Measurements from ENCODE around the gene SDCBP2.

DNA sequence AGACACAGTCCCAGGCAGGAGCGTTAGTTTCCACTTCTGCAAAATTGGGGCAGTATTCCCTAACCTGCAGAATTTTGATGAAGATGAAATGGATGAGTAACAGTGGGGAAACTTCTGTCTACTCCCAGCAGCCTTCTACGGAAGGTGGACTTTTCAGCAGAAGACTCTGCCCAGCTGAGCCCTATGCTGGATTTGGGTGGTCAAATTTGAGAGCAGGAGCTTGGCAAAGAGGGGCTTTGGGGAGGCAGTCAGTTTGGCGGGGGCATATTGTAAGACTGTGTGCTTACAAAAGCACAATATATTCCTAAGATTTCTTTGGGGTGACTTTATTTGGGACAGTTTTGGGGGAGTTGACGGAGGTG is 5.4 kb upstream of the SDCBP2 start:
- TF ChIP-seq CTCF (IDR thresholded peaks at IDR 0.05; ENCODE audit: control extremely low read depth in 1 of 3, insufficient read depth in 1 of 3, low read depth in 1 of 3, low read length in 3 of 3) (no peak), TBP (IDR thresholded peaks at IDR 0.05; ENCODE audit: low read depth, low read length) (no peak), POLR2A (IDR thresholded peaks at IDR 0.05; ENCODE audit: control extremely low read depth in 1 of 2, low read depth in 2 of 2, low read length in 2 of 2) (no peak), EP300 (IDR thresholded peaks at IDR 0.05; ENCODE audit: borderline replicate concordance in 1 of 2, low read depth in 2 of 2, low read length in 2 of 2) (no peak), TAF1 (IDR thresholded peaks at IDR 0.05; ENCODE audit: low read depth, low read length) (no peak), GTF2F1 (IDR thresholded peaks at IDR 0.05; ENCODE audit: borderline replicate concordance, low read depth, low read length) (no peak), CHD2 (IDR thresholded peaks at IDR 0.05; ENCODE audit: low read length) (no peak), POLR2AphosphoS5 (IDR thresholded peaks at IDR 0.05; ENCODE audit: low read depth, low read length) (no peak), GABPA (IDR thresholded peaks at IDR 0.05; ENCODE audit: borderline replicate concordance, insufficient read depth, low read length) (no peak), EZH2 (IDR thresholded peaks at IDR 0.05; ENCODE audit: low read depth, low read length, severe bottlenecking) (no peak), NRF1 (IDR thresholded peaks at IDR 0.05; ENCODE audit: low read depth, low read length) (no peak)
- TF ChIP-seq, protein P1, sequence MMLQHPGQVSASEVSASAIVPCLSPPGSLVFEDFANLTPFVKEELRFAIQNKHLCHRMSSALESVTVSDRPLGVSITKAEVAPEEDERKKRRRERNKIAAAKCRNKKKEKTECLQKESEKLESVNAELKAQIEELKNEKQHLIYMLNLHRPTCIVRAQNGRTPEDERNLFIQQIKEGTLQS (IDR thresholded peaks at IDR 0.05; ENCODE audit: insufficient read depth, low read depth, low read length) = no peak

Data from H1 (cell line).